ENCODE data around the gene PPP1R13L. TPM values are rescaled to one million over a fixed set of nuclear protein-coding genes. Genes with fewer than 3 reads are reported as not detected.
"Not testable (repeated sequence)": the region's sequence is repeated elsewhere in the genome, so short reads cannot be mapped to it uniquely, and the experiment has no call there.

The PPP1R13L gene
- total RNA-seq, 4 donors from 2014 or later, result 10.0 to 27.9 (median 17.1) TPM

DNA sequence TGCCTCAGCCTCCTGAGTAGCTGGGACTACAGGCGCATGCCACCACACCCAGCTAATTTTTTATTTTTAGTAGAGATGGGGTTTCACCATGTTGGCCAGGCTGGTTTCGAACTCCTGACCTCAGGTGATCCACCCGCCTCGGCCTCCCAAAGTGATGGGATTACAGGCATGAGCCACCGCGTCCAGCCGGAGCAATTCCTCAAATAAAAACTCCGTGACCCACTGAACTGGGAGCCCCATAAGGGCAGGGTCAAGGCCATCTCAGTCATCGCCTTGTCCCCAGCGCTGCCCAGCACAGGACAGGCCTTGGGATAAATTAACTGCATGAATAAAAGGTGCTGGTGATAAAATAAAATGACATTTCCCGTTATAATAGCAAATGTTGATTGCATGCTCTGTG, 25.0 kb upstream of the PPP1R13L start:
- 73 to 74% methylated on average over 11 of the region's 11 CpGs for WGBS, 2 donors
- H3K27ac ChIP-seq, result peak overlapping the region in 1 of 4 donors; percentile 49
- not testable (repeated sequence) for DNase-seq (ENCODE audit: low spot score in 2 of 2); H3K9me3 ChIP-seq; H3K36me3 ChIP-seq; H3K27me3 ChIP-seq; H3K4me3 ChIP-seq
- H3K4me1 ChIP-seq, result peaks cover 0 to 31% (median 12%) of the 10 kb centered on the region in 4 donors

- Histone ChIP-seq H3K36me3 (no peaks in the 10 kb centered on the region), H3K9me3 (no peaks in the 10 kb centered on the region), H3K27me3 (no peaks in the 10 kb centered on the region), H3K27ac (peak overlapping the region; percentile 49 to 70 (median 56)), H3K4me1 (peaks cover 0 to 42% (median 21%) of the 10 kb centered on the region in 4 donors), H3K4me3 (peak overlapping the region; percentile 16 to 52 (median 39))
- WGBS, 2 donors, result 3 to 4% methylated on average over 38 to 45 of the region's 73 CpGs
- no peak for DNase-seq (ENCODE audit: low spot score in 2 of 2)
- TF ChIP-seq EP300 (IDR thresholded peaks at IDR 0.05) (no peak), POLR2A (IDR thresholded peaks at IDR 0.05) (no peak)
- TF ChIP-seq, protein P1, sequence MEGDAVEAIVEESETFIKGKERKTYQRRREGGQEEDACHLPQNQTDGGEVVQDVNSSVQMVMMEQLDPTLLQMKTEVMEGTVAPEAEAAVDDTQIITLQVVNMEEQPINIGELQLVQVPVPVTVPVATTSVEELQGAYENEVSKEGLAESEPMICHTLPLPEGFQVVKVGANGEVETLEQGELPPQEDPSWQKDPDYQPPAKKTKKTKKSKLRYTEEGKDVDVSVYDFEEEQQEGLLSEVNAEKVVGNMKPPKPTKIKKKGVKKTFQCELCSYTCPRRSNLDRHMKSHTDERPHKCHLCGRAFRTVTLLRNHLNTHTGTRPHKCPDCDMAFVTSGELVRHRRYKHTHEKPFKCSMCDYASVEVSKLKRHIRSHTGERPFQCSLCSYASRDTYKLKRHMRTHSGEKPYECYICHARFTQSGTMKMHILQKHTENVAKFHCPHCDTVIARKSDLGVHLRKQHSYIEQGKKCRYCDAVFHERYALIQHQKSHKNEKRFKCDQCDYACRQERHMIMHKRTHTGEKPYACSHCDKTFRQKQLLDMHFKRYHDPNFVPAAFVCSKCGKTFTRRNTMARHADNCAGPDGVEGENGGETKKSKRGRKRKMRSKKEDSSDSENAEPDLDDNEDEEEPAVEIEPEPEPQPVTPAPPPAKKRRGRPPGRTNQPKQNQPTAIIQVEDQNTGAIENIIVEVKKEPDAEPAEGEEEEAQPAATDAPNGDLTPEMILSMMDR (IDR thresholded peaks at IDR 0.05), result peak in 4 of 5 experiments; percentile 20 to 50 (median 42)
These were observed 23.7 kb upstream of the PPP1R13L start for GRCh38 chr19:45428384-45429231.

GRCh38 chr19:45424191-45425058, 19.6 kb upstream of the PPP1R13L start:
- Histone ChIP-seq H3K9me3 (no peaks in the 10 kb centered on the region), H3K4me3 (peak overlapping the region; percentile 57 to 74 (median 66)), H3K27ac (peak overlapping the region; percentile 75 to 93 (median 88)), H3K36me3 (peaks cover 0 to 28% (median 0%) of the 10 kb centered on the region in 3 donors), H3K4me1 (peaks cover 0 to 65% (median 25%) of the 10 kb centered on the region in 4 donors), H3K27me3 (no peaks in the 10 kb centered on the region)
- 7 to 10% methylated on average over 23 to 24 of the region's 24 CpGs for WGBS, 2 donors
- DNase-seq (ENCODE audit: low spot score in 2 of 2), result peak in 1 of 2 donors; percentile 44
- no peak for TF ChIP-seq POLR2A (IDR thresholded peaks at IDR 0.05)
- TF ChIP-seq EP300 (IDR thresholded peaks at IDR 0.05), result peak in 1 of 2 donors; percentile 35
- TF ChIP-seq, protein P1 (IDR thresholded peaks at IDR 0.05), result no peak

GRCh38 chr19:45423589-45424190, 18.8 kb upstream of the PPP1R13L start, which contains the start of gene ERCC1:
Gene ERCC1 (minus strand): TSS chr19:45423917. CDS start chr19:45423374, 543 bp downstream.
- peak; percentile 91 to 92 for DNase-seq (ENCODE audit: low spot score in 2 of 2)
- TF ChIP-seq POLR2A (IDR thresholded peaks at IDR 0.05), result peak in 1 of 2 donors; percentile 60
- peak in 1 of 2 donors; percentile 26 for TF ChIP-seq EP300 (IDR thresholded peaks at IDR 0.05)
- TF ChIP-seq, protein P1 (IDR thresholded peaks at IDR 0.05), result no peak
- 1 to 2% methylated on average over 29 to 35 of the region's 37 CpGs for WGBS, 2 donors
- peaks cover 0 to 60% (median 24%) of the 10 kb centered on the region in 4 donors for H3K4me1 ChIP-seq
- H3K27ac ChIP-seq, result peak within 1 kb of the TSS; percentile 75 to 93 (median 88)
- H3K4me3 ChIP-seq, result peak within 1 kb of the TSS; percentile 57 to 74 (median 66)
- H3K9me3 ChIP-seq, result no peaks in the 10 kb centered on the region
- peaks cover 0 to 35% (median 0%) of the 10 kb centered on the region in 3 donors for H3K36me3 ChIP-seq
- no peaks in the 10 kb centered on the region for H3K27me3 ChIP-seq

- Histone ChIP-seq H3K4me1 (peaks cover 0 to 54% (median 19%) of the 10 kb centered on the region in 4 donors), H3K27me3 (no peaks in the 10 kb centered on the region), H3K4me3 (peak overlapping the region; percentile 57 to 74 (median 66)), H3K27ac (peak overlapping the region; percentile 75 to 93 (median 88)), H3K36me3 (peaks cover 0 to 41% (median 0%) of the 10 kb centered on the region in 3 donors), H3K9me3 (no peaks in the 10 kb centered on the region)
- no peak for DNase-seq (ENCODE audit: low spot score in 2 of 2)
- no peak for TF ChIP-seq EP300 (IDR thresholded peaks at IDR 0.05)
- TF ChIP-seq POLR2A (IDR thresholded peaks at IDR 0.05), result no peak
- TF ChIP-seq, protein P1 (IDR thresholded peaks at IDR 0.05), result no peak
- 13 to 17% methylated on average over 19 to 20 of the region's 20 CpGs for WGBS, 2 donors
These were observed 18.2 kb upstream of the PPP1R13L start for GRCh38 chr19:45423033-45423588.
